MM.1S (cell line): ENCODE measurements around the gene LYPD1.

Experiments
- DNase-seq: peaks from one replicate; pipeline ENCODE4 v3.0.0-alpha.2; 2015
- H2AFZ ChIP-seq: fragments of 300-600 bp; sonication (generic); 2 replicates; pipeline ENCODE4 v1.6.0; 2016; ENCODE audit warnings: antibody characterized with exemption, low read length
- H3F3A ChIP-seq: fragments of 300-600 bp; sonication (generic); 2 replicates; pipeline ENCODE4 v1.6.1; 2016; ENCODE audit warnings: mild to moderate bottlenecking, antibody characterized with exemption, low read length, moderate library complexity, mixed read lengths; ENCODE audit not compliant: insufficient read depth
- H3K27ac ChIP-seq: fragments of 300-600 bp; sonication (generic); 2 replicates; pipeline ENCODE4 v1.5.1; 2016; ENCODE audit warnings: mild to moderate bottlenecking, low read length
- H3K27me3 ChIP-seq: fragments of 300-600 bp; sonication (generic); replicated peaks from 2 replicates; pipeline ENCODE4 v1.6.0; 2016; ENCODE audit warnings: low read length; ENCODE audit not compliant: insufficient read depth
- H3K36me3 ChIP-seq: fragments of 300-600 bp; sonication (generic); replicated peaks from 2 replicates; pipeline ENCODE4 v1.6.1; 2016; ENCODE audit warnings: mild to moderate bottlenecking, low read length, mixed read lengths; ENCODE audit not compliant: insufficient read depth
- H3K4me1 ChIP-seq: fragments of 300-600 bp; sonication (generic); 2 replicates; pipeline ENCODE4 v1.6.1; 2016; ENCODE audit warnings: low read length, mixed read lengths
- H3K4me2 ChIP-seq: fragments of 300-600 bp; sonication (generic); 2 replicates; pipeline ENCODE4 v1.6.0; 2016; ENCODE audit warnings: low read depth, low read length
- H3K4me3 ChIP-seq: fragments of 300-600 bp; sonication (generic); 2 replicates; pipeline ENCODE4 v1.5.1; 2016; ENCODE audit warnings: low read length, mixed read lengths
- H3K79me2 ChIP-seq: fragments of 300-600 bp; sonication (generic); 2 replicates; pipeline ENCODE4 v1.6.1; 2016; ENCODE audit warnings: mixed run types, low read length, mixed read lengths
- H3K9ac ChIP-seq: fragments of 300-600 bp; sonication (generic); 2 replicates; pipeline ENCODE4 v1.6.1; 2016; ENCODE audit warnings: low read length, mixed read lengths
- H3K9me2 ChIP-seq: fragments of 300-600 bp; sonication (generic); replicated peaks from 2 replicates; pipeline ENCODE4 v1.6.1; 2016; ENCODE audit warnings: mild to moderate bottlenecking, low read length, mixed read lengths; ENCODE audit not compliant: insufficient read depth
- H3K9me3 ChIP-seq: fragments of 300-600 bp; sonication (generic); replicated peaks from 2 replicates; pipeline ENCODE4 v1.6.1; 2016; ENCODE audit warnings: mild to moderate bottlenecking, low read length, mixed read lengths; ENCODE audit not compliant: insufficient read depth
- H4K20me1 ChIP-seq: fragments of 300-600 bp; sonication (generic); 2 replicates; pipeline ENCODE4 v1.6.1; 2016; ENCODE audit warnings: mild to moderate bottlenecking, low read length, moderate library complexity, mixed read lengths; ENCODE audit not compliant: insufficient read depth
- CTCF ChIP-seq: fragments of 300-600 bp; sonication (generic); IDR thresholded peaks from 2 replicates; pipeline ENCODE4 v1.5.1; 2016; ENCODE audit warnings: antibody characterized with exemption, low read length, mixed read lengths
- EZH2 ChIP-seq: fragments of 300-600 bp; sonication (generic); optimal IDR thresholded peaks from 2 replicates; pipeline ENCODE3; 2017; ENCODE audit warnings: low read depth, mild to moderate bottlenecking, antibody characterized with exemption, low read length, mixed read lengths
- EZH2phosphoT487 ChIP-seq: fragments of 300-600 bp; sonication (generic); IDR thresholded peaks from 2 replicates; pipeline ENCODE4 v1.6.1; 2018; ENCODE audit warnings: antibody characterized with exemption, low read length

The LYPD1 gene

GRCh38 chr2:132623096-132623839 is 46.7 kb downstream of the LYPD1 start:
- no peak overlapping the region for H2AFZ ChIP-seq
- H3K4me1 ChIP-seq = no peaks in the 10 kb centered on the region
- no peak overlapping the region for H3K4me3 ChIP-seq
- no peak overlapping the region for H3K9ac ChIP-seq
- H3K9me3 ChIP-seq = no peaks in the 10 kb centered on the region
- TF ChIP-seq CTCF = no peak
- no peak for TF ChIP-seq EZH2
- TF ChIP-seq EZH2phosphoT487 = no peak
- no peaks in the 10 kb centered on the region for H3K27me3 ChIP-seq
- no peaks in the 10 kb centered on the region for H4K20me1 ChIP-seq
- no peaks in the 10 kb centered on the region for H3K9me2 ChIP-seq
- no peaks in the 10 kb centered on the region for H3F3A ChIP-seq
- DNase-seq = no peak
- no peak overlapping the region for H3K27ac ChIP-seq
- H3K4me2 ChIP-seq = no peak overlapping the region
- no peaks in the 10 kb centered on the region for H3K36me3 ChIP-seq
- no peaks in the 10 kb centered on the region for H3K79me2 ChIP-seq

- no peaks in the 10 kb centered on the region for H3F3A ChIP-seq
- H3K36me3 ChIP-seq = no peaks in the 10 kb centered on the region
- no peak for DNase-seq
- H3K4me2 ChIP-seq = no peak overlapping the region
- H3K9me3 ChIP-seq = no peaks in the 10 kb centered on the region
- no peaks in the 10 kb centered on the region for H3K79me2 ChIP-seq
- H3K4me1 ChIP-seq = no peaks in the 10 kb centered on the region
- H3K27ac ChIP-seq = no peak overlapping the region
- H3K27me3 ChIP-seq = no peaks in the 10 kb centered on the region
- H3K4me3 ChIP-seq = no peak overlapping the region
- H2AFZ ChIP-seq = no peak overlapping the region
- no peaks in the 10 kb centered on the region for H4K20me1 ChIP-seq
- no peak overlapping the region for H3K9ac ChIP-seq
- no peaks in the 10 kb centered on the region for H3K9me2 ChIP-seq
- TF ChIP-seq EZH2 (no peak), CTCF (no peak), EZH2phosphoT487 (no peak)
Measured at GRCh38 chr2:132621131-132621875, 48.7 kb downstream of the LYPD1 start.

- Histone ChIP-seq H3K27ac (no peak overlapping the region), H3K4me1 (no peaks in the 10 kb centered on the region), H3K79me2 (no peaks in the 10 kb centered on the region), H3K4me3 (no peak overlapping the region), H3F3A (no peaks in the 10 kb centered on the region), H3K9me2 (no peaks in the 10 kb centered on the region), H3K27me3 (no peaks in the 10 kb centered on the region), H2AFZ (no peak overlapping the region), H3K4me2 (no peak overlapping the region), H3K9me3 (no peaks in the 10 kb centered on the region), H3K9ac (no peak overlapping the region), H3K36me3 (no peaks in the 10 kb centered on the region), H4K20me1 (no peaks in the 10 kb centered on the region)
- no peak for DNase-seq
- TF ChIP-seq CTCF = no peak
- no peak for TF ChIP-seq EZH2phosphoT487
- TF ChIP-seq EZH2 = no peak
Measured at GRCh38 chr2:132620115-132620514, 49.9 kb downstream of the LYPD1 start.
